Gastrocnemius medialis (tissue), 4 donors: ENCODE results near the gene PGP. TPM values are rescaled to one million over a fixed set of nuclear protein-coding genes. Genes with fewer than 3 reads are reported as not detected.
A peak's percentile ranks its signal among the peaks of the same experiment; 100 is the strongest.

ENCODE experiments used
- ATAC-seq, 2 donors: fragments of 150-250 bp; one replicate each; pipeline ENCODE4 v1.9.1; 2016
- DNase-seq, 2 donors: peaks; one replicate each; pipeline ENCODE4 v3.0.0-alpha.2; 2019
- H3K27ac ChIP-seq, 4 donors: fragments of 200-600 bp; sonication (generic); 1 replicate in 1 of 4; 2 replicates in 3 of 4; pipeline ENCODE4 v1.5.1; 2016 to 2018; ENCODE audit warnings: mild to moderate bottlenecking in 2 of 4, moderate library complexity in 1 of 4
- H3K27me3 ChIP-seq, 3 donors: fragments of 200-600 bp; sonication (generic) in 2 of 3; 1 replicate in 1 of 3; 2 replicates in 2 of 3; pipeline versions ENCODE4 v1.5.1 to v1.6.0; 2016 to 2019; ENCODE audit warnings: mild to moderate bottlenecking in 1 of 3, moderate library complexity in 1 of 3
- H3K36me3 ChIP-seq, 2 donors: fragments of 200-600 bp; sonication (generic) in 1 of 2; one replicate each; pipeline ENCODE4 v1.5.1; 2017 to 2018
- H3K4me1 ChIP-seq, 2 donors: fragments of 200-600 bp; sonication (generic) in 1 of 2; one replicate each; pipeline ENCODE4 v1.5.1; 2016 to 2017; ENCODE audit warnings: mild to moderate bottlenecking in 2 of 2
- H3K4me3 ChIP-seq, 4 donors: fragments of 200-600 bp; sonication (generic) in 3 of 4; 1 replicate in 1 of 4; 2 replicates in 3 of 4; pipeline ENCODE4 v1.5.1; 2016 to 2019; ENCODE audit warnings: mild to moderate bottlenecking in 2 of 4
- H3K9me3 ChIP-seq, 3 donors: fragments of 200-600 bp; sonication (generic) in 2 of 3; 1 replicate in 1 of 3; 2 replicates in 2 of 3; pipeline ENCODE4 v1.5.1; 2016 to 2019
- POLR2A ChIP-seq, 2 donors: fragments of 450-650 bp; IDR thresholded peaks; one replicate each; pipeline ENCODE4 v1.6.1; 2017; ENCODE audit warnings: antibody characterized with exemption in 2 of 2, mild to moderate bottlenecking in 2 of 2, moderate library complexity in 2 of 2
- in situ Hi-C, 4 donors: fragments of 200-750 bp; cut with MboI; loops; one replicate each; pipeline versions ENCODE4 v1.15.0 to v1.8.0; 2017; ENCODE audit warnings: low sequenced_read_pairs in 4 of 4
- intact Hi-C: fragments of 100-400 bp; cut with DNase I; formaldehyde crosslinking; loops from one replicate; pipeline ENCODE4 v1.15.1; 2023; ENCODE audit warnings: low total_unique reads
- total RNA-seq, 4 donors: library from RNA; depleted of rRNA; stranded (reverse); fragments of >200 nt; gene quantifications; one replicate each; pipeline versions ENCODE4 v1.1.0 to v1.2.3, GENCODE V29; 2016
- TF ChIP-seq, protein P1 (sequence below), 5 experiments: fragments of 450-650 bp in 3 of 5; fragments of 200-600 bp in 2 of 5; sonication (generic) in 2 of 5; IDR thresholded peaks in 4 of 5; conservative IDR thresholded peaks in 1 of 5; 1 replicate in 4 of 5; 2 replicates in 1 of 5; pipeline ENCODE4 v1.5.1; 2016 to 2019; ENCODE audit warnings: antibody characterized with exemption in 5 of 5, mild to moderate bottlenecking in 3 of 5, moderate library complexity in 3 of 5

The PGP gene
- total RNA-seq, 4 donors from 2014 or later, result 19.6 to 43.1 (median 25.6) TPM

DNA sequence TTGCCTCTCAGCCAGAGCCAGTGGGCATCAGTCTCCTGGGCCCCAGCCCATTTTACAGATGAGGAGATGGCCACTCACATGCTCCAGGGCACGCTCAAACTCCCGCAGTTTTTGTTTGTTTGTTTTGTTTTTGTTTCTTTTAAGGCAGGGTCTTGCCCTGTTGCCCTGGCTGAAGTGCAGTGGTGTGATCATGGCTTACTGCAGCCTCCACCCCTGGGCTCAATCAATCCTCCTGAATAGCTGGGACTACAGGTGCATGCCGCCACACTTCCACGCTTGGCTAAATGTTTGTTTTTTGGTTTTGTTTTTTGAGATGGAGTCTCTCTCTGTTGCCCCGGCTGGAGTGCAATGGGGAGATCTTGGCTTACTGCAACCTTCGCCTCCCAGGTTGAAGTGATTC is 12.3 kb upstream of the PGP start:
- no peak for DNase-seq
- H3K27ac ChIP-seq, result peak overlapping the region in 1 of 4 donors; percentile 1
- H3K9me3 ChIP-seq, result no peaks in the 10 kb centered on the region
- TF ChIP-seq, protein P1, sequence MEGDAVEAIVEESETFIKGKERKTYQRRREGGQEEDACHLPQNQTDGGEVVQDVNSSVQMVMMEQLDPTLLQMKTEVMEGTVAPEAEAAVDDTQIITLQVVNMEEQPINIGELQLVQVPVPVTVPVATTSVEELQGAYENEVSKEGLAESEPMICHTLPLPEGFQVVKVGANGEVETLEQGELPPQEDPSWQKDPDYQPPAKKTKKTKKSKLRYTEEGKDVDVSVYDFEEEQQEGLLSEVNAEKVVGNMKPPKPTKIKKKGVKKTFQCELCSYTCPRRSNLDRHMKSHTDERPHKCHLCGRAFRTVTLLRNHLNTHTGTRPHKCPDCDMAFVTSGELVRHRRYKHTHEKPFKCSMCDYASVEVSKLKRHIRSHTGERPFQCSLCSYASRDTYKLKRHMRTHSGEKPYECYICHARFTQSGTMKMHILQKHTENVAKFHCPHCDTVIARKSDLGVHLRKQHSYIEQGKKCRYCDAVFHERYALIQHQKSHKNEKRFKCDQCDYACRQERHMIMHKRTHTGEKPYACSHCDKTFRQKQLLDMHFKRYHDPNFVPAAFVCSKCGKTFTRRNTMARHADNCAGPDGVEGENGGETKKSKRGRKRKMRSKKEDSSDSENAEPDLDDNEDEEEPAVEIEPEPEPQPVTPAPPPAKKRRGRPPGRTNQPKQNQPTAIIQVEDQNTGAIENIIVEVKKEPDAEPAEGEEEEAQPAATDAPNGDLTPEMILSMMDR (IDR thresholded peaks at IDR 0.05 in 4 of 5, conservative IDR thresholded peaks at IDR 0.05 in 1 of 5), result no peak
- TF ChIP-seq POLR2A (IDR thresholded peaks at IDR 0.05), result no peak
- in situ Hi-C loops, result no loop called here
- H3K36me3 ChIP-seq, result peaks cover 0 to 39% of the 10 kb centered on the region in 2 donors
- H3K4me3 ChIP-seq, result no peak overlapping the region
- H3K4me1 ChIP-seq, result peaks cover 11 to 16% of the 10 kb centered on the region in 2 donors
- H3K27me3 ChIP-seq, result no peaks in the 10 kb centered on the region
- no peak for ATAC-seq
- intact Hi-C loops, result no loop called here

DNA sequence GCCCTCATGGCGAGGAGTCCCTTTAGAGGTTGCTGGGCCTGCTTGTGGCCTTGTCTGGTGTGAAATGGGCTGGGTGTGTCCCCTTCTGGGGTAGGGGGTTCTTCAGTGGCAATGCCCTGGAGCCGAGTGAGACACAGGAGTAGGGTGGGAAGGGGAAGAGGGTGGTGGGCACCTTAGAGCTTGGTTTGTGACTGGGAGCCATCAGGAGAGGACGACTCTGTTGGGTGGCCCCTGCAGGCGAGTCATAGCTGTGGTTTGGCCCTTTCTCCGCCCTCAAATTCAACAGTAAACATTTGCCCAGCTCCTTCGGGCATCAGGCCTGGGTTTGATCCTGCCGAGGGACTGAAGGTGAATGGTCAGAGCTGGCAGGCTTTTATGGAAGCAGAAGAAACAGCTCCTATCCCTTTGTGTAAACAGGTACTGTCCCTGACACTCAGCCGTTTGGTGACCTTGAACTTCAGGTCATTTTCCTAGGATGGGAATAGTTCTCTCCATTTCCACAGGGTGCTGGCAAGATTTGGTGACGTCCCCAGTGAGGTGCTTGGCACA is 11.7 kb upstream of the PGP start:
- H3K9me3 ChIP-seq, result no peaks in the 10 kb centered on the region
- H3K27ac ChIP-seq, result peak overlapping the region in 1 of 4 donors; percentile 1
- TF ChIP-seq, protein P1 (IDR thresholded peaks at IDR 0.05 in 4 of 5, conservative IDR thresholded peaks at IDR 0.05 in 1 of 5), result no peak
- no peak for TF ChIP-seq POLR2A (IDR thresholded peaks at IDR 0.05)
- intact Hi-C loops (no loop called here), in situ Hi-C loops (no loop called here)
- no peak overlapping the region for H3K4me3 ChIP-seq
- DNase-seq (no peak), ATAC-seq (no peak)
- H3K27me3 ChIP-seq, result no peaks in the 10 kb centered on the region
- peaks cover 0 to 33% of the 10 kb centered on the region in 2 donors for H3K36me3 ChIP-seq
- peaks cover 11 to 16% of the 10 kb centered on the region in 2 donors for H3K4me1 ChIP-seq

DNA sequence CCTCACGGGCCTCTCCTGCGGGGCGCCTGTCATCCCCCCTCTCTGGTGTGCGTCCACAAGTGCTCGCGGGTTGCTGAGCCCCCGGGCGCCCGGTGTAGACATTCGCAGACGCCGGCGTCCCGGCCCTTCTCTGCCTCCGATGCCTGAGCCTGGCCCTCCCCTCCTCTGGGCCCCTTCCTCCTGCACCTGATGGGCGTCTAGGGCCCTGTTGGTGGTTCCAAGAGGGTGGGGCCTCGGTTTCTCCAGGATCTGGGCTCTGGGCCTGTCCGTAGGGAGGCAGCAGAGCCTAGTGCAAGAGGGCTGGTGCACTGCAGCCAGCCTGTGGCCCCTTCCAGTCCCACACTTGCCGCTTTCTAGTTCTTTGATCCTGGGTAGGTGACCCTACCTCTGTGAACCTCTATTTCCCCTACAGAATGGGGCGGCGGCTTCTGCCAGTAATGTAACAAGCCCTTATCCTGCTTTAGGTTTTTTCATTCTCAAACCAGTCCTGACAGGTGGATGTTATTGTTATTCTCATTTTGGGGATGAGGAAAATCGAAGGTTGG is 9.4 kb upstream of the PGP start:
- ATAC-seq (peak; percentile 65 to 67), DNase-seq (peak; percentile 43 to 71)
- Histone ChIP-seq H3K27me3 (no peaks in the 10 kb centered on the region), H3K4me1 (peaks cover 11 to 16% of the 10 kb centered on the region in 2 donors), H3K4me3 (peak overlapping the region; percentile 78 to 98 (median 93)), H3K27ac (peak overlapping the region; percentile 85 to 96 (median 94)), H3K9me3 (no peaks in the 10 kb centered on the region), H3K36me3 (peaks cover 0 to 11% of the 10 kb centered on the region in 2 donors)
- intact Hi-C loops, result loop anchor here (1.0 kb wide), 3 partner anchors 9 to 27 kb away; partner anchors contain the start of genes ECI1 and MLST8
- in situ Hi-C loops, result no loop called here
- TF ChIP-seq, protein P1 (IDR thresholded peaks at IDR 0.05 in 4 of 5, conservative IDR thresholded peaks at IDR 0.05 in 1 of 5), result peak in 3 of 5 experiments; percentile 11 to 33 (median 23)
- no peak for TF ChIP-seq POLR2A (IDR thresholded peaks at IDR 0.05)

DNA sequence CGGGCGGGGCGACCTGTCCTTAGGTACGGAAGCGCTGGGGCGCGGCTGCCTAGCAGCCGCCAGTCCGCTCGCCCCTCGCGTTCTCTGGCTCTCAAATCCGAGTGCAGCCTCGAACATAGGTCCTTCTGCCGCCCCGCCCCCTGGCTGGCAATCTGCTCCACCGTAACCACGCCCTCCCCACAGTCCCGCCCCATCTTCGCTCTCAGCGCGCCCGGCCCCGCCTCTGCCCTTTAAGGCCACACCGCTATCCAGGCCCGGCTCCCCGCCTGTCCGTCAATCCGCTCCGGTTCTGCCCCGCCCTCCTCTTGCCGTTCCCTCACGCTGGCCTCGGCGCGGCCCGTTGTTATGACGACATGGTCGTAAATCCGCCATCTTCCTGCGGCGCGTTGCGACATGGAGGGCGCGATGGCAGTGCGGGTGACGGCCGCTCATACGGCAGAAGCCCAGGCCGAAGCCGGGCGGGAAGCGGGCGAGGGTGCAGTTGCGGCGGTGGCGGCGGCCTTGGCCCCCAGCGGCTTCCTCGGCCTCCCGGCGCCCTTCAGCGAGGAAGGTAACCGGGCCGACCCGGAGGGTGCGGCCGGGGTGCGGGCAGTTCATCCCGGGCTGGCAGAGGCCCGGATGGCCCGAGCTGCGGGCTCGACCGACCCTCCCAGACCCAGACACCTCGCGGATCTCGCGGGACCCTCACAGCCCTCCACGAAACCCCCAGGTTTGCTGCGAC is 8.7 kb upstream of the PGP start, which contains the start of gene E4F1:
TSS of gene E4F1 (plus strand) at position 371 of the 721 bp plus-strand sequence. CDS start at position 394, 23 bp downstream.
- H3K9me3 ChIP-seq, result no peaks in the 10 kb centered on the region

More for the DNA sequence above, 8.7 kb upstream of the PGP start, which contains the start of gene E4F1:
- in situ Hi-C loops, result no loop called here
- Histone ChIP-seq H3K4me3 (peak within 1 kb of the TSS; percentile 78 to 98 (median 93)), H3K27me3 (no peaks in the 10 kb centered on the region), H3K36me3 (peaks cover 0 to 5% of the 10 kb centered on the region in 2 donors), H3K4me1 (peaks cover 11 to 16% of the 10 kb centered on the region in 2 donors), H3K27ac (peak within 1 kb of the TSS; percentile 85 to 96 (median 94))
- peak; percentile 97 for ATAC-seq
- peak; percentile 99 to 100 for DNase-seq
- TF ChIP-seq, protein P1 (IDR thresholded peaks at IDR 0.05 in 4 of 5, conservative IDR thresholded peaks at IDR 0.05 in 1 of 5), result peak in 2 of 5 experiments; percentile 23 to 37
- peak; percentile 97 to 98 for TF ChIP-seq POLR2A (IDR thresholded peaks at IDR 0.05)
- intact Hi-C loops, result loop anchor here (1.0 kb wide), 2 partner anchors 8 to 18 kb away; partner anchors contain the start of gene MLST8
